NCI-H2171 (cell line): ENCODE data around the gene FLRT2.

Source experiments
- DNase-seq: peaks from one replicate; lab custom pipeline; 2025; lab: John Stamatoyannopoulos, UW

FLRT2 gene

GRCh38 chr14:85530626-85531025, 682 bp downstream of the FLRT2 start:
- DNase-seq = no peak

- DNase-seq = no peak
These were observed 1.2 kb downstream of the FLRT2 start for GRCh38 chr14:85531141-85531586.

- DNase-seq = no peak
These were observed 1.8 kb downstream of the FLRT2 start for GRCh38 chr14:85531587-85532373.

- no peak for DNase-seq
These were observed 2.6 kb downstream of the FLRT2 start for GRCh38 chr14:85532374-85533022.

- peak; percentile 87 for DNase-seq
These were observed 3.3 kb downstream of the FLRT2 start for GRCh38 chr14:85533023-85533860.

GRCh38 chr14:85533861-85534291, 3.9 kb downstream of the FLRT2 start:
- peak; percentile 86 for DNase-seq

- DNase-seq = peak; percentile 12
These were observed 4.7 kb downstream of the FLRT2 start for GRCh38 chr14:85534458-85535293.

GRCh38 chr14:85535321-85535720, 5.4 kb downstream of the FLRT2 start:
- no peak for DNase-seq

- DNase-seq = peak; percentile 12
These were observed 6.3 kb downstream of the FLRT2 start for GRCh38 chr14:85535991-85536832.

- no peak for DNase-seq
These were observed 6.9 kb downstream of the FLRT2 start for GRCh38 chr14:85536833-85537190.

- DNase-seq = no peak
These were observed 7.6 kb downstream of the FLRT2 start for GRCh38 chr14:85537526-85537925.

GRCh38 chr14:85538636-85539035, 8.7 kb downstream of the FLRT2 start:
- no peak for DNase-seq

- no peak for DNase-seq
These were observed 9.6 kb downstream of the FLRT2 start for GRCh38 chr14:85539510-85539909.

GRCh38 chr14:85542623-85543022, 12.7 kb downstream of the FLRT2 start:
- no peak for DNase-seq

GRCh38 chr14:85545738-85546137, 15.8 kb downstream of the FLRT2 start:
- no peak for DNase-seq

GRCh38 chr14:85546390-85546789, 16.4 kb downstream of the FLRT2 start:
- DNase-seq = no peak

GRCh38 chr14:85549697-85550096, 19.8 kb downstream of the FLRT2 start:
- DNase-seq = no peak

GRCh38 chr14:85554106-85554505, 24.2 kb downstream of the FLRT2 start:
- DNase-seq = no peak

GRCh38 chr14:85556267-85556666, 26.3 kb downstream of the FLRT2 start:
- DNase-seq = no peak

- no peak for DNase-seq
These were observed 28.6 kb downstream of the FLRT2 start for GRCh38 chr14:85558505-85558904.

- DNase-seq = no peak
These were observed 32.7 kb downstream of the FLRT2 start for GRCh38 chr14:85562630-85563029.
